HG02759 (cell line): ENCODE measurements around the gene PHF19.

ENCODE experiments used
- ATAC-seq: cut with Tn5 transposase; IDR thresholded peaks from one replicate; pipeline ENCODE4 v1.9.1; 2021; ENCODE audit warnings: mild to moderate bottlenecking, moderate library complexity; ENCODE audit not compliant: unreplicated experiment

The PHF19 gene

DNA sequence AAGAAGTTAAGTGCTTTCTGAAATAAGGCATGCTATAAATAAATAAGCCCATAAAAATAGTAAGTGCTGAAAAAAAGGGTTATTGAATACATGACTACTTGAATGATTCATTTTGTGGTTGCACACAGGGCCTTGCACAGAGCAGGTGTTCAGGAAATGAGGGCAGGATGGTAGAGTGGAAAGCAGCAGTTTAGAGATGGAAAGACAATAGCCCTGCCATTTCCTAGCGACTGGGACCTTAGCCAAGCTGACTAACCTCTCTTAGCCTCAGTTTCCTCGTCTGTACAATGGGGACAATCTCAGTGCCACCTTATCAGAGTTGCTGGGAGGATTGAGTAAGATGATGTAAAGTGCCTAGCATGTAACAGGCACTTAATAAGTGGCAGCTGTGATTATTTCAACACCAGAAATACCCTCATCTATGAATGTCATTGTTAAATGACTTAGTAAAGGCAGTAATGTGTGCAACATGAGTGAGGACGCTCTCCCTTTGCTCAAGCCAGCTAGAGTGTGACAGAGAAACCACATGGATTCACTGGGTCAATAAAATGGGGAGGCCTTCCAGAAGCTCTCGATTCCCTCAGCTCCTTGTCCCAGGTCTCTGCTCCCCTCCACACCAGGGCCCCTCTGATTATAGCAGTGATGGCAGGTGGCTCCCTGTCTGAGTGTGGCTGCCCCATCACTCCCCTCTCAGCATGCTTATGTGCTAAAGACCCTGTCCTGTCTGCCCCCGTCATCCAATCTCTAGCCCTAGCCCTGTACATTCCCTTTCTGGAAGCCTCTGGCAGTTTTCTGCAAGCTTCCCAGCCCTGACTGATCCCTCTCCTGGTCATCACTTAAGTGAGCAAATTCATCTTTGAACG, 16.0 kb upstream of the PHF19 start:
- peak; percentile 60 for ATAC-seq

GRCh38 chr9:120891884-120892747, 15.1 kb upstream of the PHF19 start:
- ATAC-seq, result peak; percentile 43

- no peak for ATAC-seq
Measured at GRCh38 chr9:120891245-120891883, 14.4 kb upstream of the PHF19 start.

- ATAC-seq, result no peak
Measured at GRCh38 chr9:120890320-120891244, 13.6 kb upstream of the PHF19 start.

- ATAC-seq, result no peak
Measured at GRCh38 chr9:120889606-120890271, 12.8 kb upstream of the PHF19 start.

- ATAC-seq, result no peak
Measured at GRCh38 chr9:120888626-120889025, 11.6 kb upstream of the PHF19 start.

DNA sequence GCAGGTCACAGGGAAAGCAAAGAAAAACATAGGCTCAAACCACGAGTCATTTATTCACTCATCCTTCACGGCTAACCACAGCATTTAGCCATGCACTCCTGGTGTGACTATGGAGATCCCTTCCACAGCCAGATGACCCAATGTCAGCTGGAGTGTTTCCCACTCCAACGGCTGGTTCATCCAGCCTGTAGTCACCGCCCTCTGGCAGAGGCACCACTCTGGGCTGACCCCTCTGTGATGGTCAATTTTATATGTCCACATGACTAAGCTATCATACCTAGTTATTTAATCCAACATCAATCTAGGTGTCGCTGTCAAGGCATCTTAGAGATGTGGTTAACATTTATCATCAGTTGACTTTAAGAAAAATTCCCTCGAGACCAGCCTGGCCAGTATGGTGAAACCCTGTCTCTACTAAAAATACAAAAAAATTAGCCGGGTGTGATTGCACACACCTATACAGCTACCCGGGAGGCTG, 9.5 kb upstream of the PHF19 start:
- ATAC-seq, result no peak

GRCh38 chr9:120885958-120886357, 9.0 kb upstream of the PHF19 start:
- ATAC-seq, result no peak

DNA sequence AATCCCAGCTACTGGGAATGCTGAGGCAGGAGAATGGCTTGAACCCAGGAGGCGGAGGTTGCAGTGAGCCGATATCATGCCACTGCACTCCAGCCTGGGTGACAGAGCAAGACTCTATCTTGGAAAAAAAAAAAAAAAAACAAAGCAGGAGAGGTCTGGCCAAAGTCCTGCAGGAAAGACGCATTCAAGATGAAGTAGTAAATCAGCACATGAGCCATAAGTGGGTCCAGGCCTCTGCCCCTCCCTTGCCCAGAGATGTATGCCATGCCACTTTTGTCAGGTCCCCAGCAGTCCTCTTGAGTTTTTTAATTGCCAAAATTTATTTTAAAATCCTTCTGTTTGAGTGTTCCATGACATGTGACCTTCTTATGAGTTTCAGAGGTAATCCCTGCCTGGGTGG, 8.5 kb upstream of the PHF19 start:
- ATAC-seq, result no peak

GRCh38 chr9:120883608-120883996, 6.6 kb upstream of the PHF19 start:
- no peak for ATAC-seq

GRCh38 chr9:120882935-120883607, 6.1 kb upstream of the PHF19 start:
- no peak for ATAC-seq

GRCh38 chr9:120879446-120879845, 2.5 kb upstream of the PHF19 start:
- no peak for ATAC-seq

GRCh38 chr9:120878188-120879130, 1.5 kb upstream of the PHF19 start:
- ATAC-seq, result no peak

DNA sequence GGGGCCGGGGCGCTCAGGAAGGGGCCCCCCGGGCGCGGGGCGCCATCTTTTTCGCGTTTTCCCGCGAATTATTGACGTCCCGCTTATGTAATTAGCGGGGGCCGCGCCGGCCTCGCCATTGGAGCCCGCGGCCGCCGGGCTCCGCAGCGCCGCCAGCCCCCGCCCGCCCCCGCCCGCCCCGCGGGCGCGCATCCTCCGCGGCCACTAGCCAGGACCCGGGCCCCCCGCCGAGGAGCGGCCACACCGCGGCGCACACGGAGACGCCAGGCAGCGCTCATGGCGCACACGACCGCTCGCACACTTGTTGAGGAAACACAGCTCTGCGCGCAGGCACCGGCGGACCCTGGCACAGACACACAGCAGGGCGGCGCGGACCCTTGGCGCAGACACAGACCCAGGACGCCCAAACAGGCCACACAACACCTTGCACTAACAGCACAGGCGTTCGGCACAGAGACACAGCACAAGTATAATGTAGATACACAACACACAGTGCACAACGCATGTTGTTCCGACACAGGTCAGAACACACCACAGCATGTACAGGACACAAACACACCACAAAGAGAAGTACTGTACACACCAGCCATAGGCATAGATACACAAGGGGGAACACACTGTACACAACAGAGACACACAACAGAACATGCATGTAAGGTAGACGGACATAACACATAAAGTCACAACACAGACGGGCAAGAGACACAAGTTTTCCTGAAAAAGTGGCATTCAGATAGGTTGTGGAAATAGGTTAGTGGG, 467 bp upstream of the PHF19 start:
- ATAC-seq, result peak; percentile 53

- peak; percentile 68 for ATAC-seq
Measured at GRCh38 chr9:120875954-120876841, 790 bp downstream of the PHF19 start.

DNA sequence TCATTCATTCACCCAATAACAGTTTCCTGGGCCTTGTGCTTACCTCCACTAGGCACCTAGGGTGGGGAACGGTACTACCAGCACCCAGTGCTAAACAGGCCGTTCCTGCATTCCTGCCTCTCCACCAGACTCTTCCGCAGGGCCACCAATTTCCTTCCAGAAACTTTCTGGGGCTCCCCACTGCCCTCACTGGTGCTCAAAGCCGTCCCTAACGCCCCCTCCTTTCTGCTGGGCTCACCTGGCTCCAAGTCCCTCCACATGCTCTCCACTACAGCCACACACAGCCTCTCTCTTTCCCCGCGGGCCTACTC, 1.4 kb downstream of the PHF19 start:
- ATAC-seq, result no peak

GRCh38 chr9:120875195-120875565, 1.8 kb downstream of the PHF19 start:
- no peak for ATAC-seq
